ENCODE data around the gene OGFRL1.
"Not testable (repeated sequence)": the region's sequence is repeated elsewhere in the genome, so short reads cannot be mapped to it uniquely, and the experiment has no call there.

The OGFRL1 gene

GRCh38 chr6:71254323-71254722 is 34.3 kb upstream of the OGFRL1 start:
- Histone ChIP-seq H3K4me1 (ENCODE audit: control insufficient read depth, insufficient read depth, low read length, poor library complexity, severe bottlenecking) (no peaks in the 10 kb centered on the region), H3K4me3 (ENCODE audit: insufficient read depth, low read depth, low read length, poor library complexity, severe bottlenecking) (no peak overlapping the region), H3K27me3 (replicated peaks; ENCODE audit: control insufficient read depth, insufficient read depth, low read length, poor library complexity, severe bottlenecking) (no peaks in the 10 kb centered on the region), H3K9me3 (ENCODE audit: control insufficient read depth, low read length) (no peaks in the 10 kb centered on the region), H3K36me3 (ENCODE audit: control insufficient read depth, insufficient read depth, low read length) (no peaks in the 10 kb centered on the region), H3K27ac (ENCODE audit: insufficient read depth, low read length, poor library complexity, severe bottlenecking) (no peak overlapping the region)
- DNase-seq, result no peak

GRCh38 chr6:71258078-71258866 is 30.3 kb upstream of the OGFRL1 start:
- no peaks in the 10 kb centered on the region for H3K36me3 ChIP-seq (ENCODE audit: control insufficient read depth, insufficient read depth, low read length)
- no peaks in the 10 kb centered on the region for H3K27me3 ChIP-seq (replicated peaks; ENCODE audit: control insufficient read depth, insufficient read depth, low read length, poor library complexity, severe bottlenecking)
- H3K4me1 ChIP-seq (ENCODE audit: control insufficient read depth, insufficient read depth, low read length, poor library complexity, severe bottlenecking), result no peaks in the 10 kb centered on the region
- H3K27ac ChIP-seq (ENCODE audit: insufficient read depth, low read length, poor library complexity, severe bottlenecking), result no peak overlapping the region
- DNase-seq, result no peak
- H3K4me3 ChIP-seq (ENCODE audit: insufficient read depth, low read depth, low read length, poor library complexity, severe bottlenecking), result no peak overlapping the region
- no peaks in the 10 kb centered on the region for H3K9me3 ChIP-seq (ENCODE audit: control insufficient read depth, low read length)

- H3K27ac ChIP-seq (ENCODE audit: insufficient read depth, low read length, poor library complexity, severe bottlenecking), result no peak overlapping the region
- no peak overlapping the region for H3K4me3 ChIP-seq (ENCODE audit: insufficient read depth, low read depth, low read length, poor library complexity, severe bottlenecking)
- H3K27me3 ChIP-seq (replicated peaks; ENCODE audit: control insufficient read depth, insufficient read depth, low read length, poor library complexity, severe bottlenecking), result no peaks in the 10 kb centered on the region
- H3K9me3 ChIP-seq (ENCODE audit: control insufficient read depth, low read length), result no peaks in the 10 kb centered on the region
- no peak for DNase-seq
- no peaks in the 10 kb centered on the region for H3K4me1 ChIP-seq (ENCODE audit: control insufficient read depth, insufficient read depth, low read length, poor library complexity, severe bottlenecking)
- no peaks in the 10 kb centered on the region for H3K36me3 ChIP-seq (ENCODE audit: control insufficient read depth, insufficient read depth, low read length)
These were observed 28.6 kb upstream of the OGFRL1 start for GRCh38 chr6:71259888-71260604.

GRCh38 chr6:71262914-71263313 is 25.7 kb upstream of the OGFRL1 start:
- H3K4me3 ChIP-seq (ENCODE audit: insufficient read depth, low read depth, low read length, poor library complexity, severe bottlenecking), result no peak overlapping the region
- no peak overlapping the region for H3K27ac ChIP-seq (ENCODE audit: insufficient read depth, low read length, poor library complexity, severe bottlenecking)
- no peak for DNase-seq
- no peaks in the 10 kb centered on the region for H3K9me3 ChIP-seq (ENCODE audit: control insufficient read depth, low read length)
- H3K27me3 ChIP-seq (replicated peaks; ENCODE audit: control insufficient read depth, insufficient read depth, low read length, poor library complexity, severe bottlenecking), result no peaks in the 10 kb centered on the region
- H3K36me3 ChIP-seq (ENCODE audit: control insufficient read depth, insufficient read depth, low read length), result no peaks in the 10 kb centered on the region
- H3K4me1 ChIP-seq (ENCODE audit: control insufficient read depth, insufficient read depth, low read length, poor library complexity, severe bottlenecking), result no peaks in the 10 kb centered on the region

GRCh38 chr6:71266392-71266791 is 22.2 kb upstream of the OGFRL1 start:
- H3K36me3 ChIP-seq (ENCODE audit: control insufficient read depth, insufficient read depth, low read length); H3K4me3 ChIP-seq (ENCODE audit: insufficient read depth, low read depth, low read length, poor library complexity, severe bottlenecking); H3K9me3 ChIP-seq (ENCODE audit: control insufficient read depth, low read length); H3K27ac ChIP-seq (ENCODE audit: insufficient read depth, low read length, poor library complexity, severe bottlenecking); DNase-seq; H3K4me1 ChIP-seq (ENCODE audit: control insufficient read depth, insufficient read depth, low read length, poor library complexity, severe bottlenecking); H3K27me3 ChIP-seq (replicated peaks; ENCODE audit: control insufficient read depth, insufficient read depth, low read length, poor library complexity, severe bottlenecking): not testable (repeated sequence)

GRCh38 chr6:71268735-71269437 is 19.7 kb upstream of the OGFRL1 start:
- H3K27me3 ChIP-seq (replicated peaks; ENCODE audit: control insufficient read depth, insufficient read depth, low read length, poor library complexity, severe bottlenecking), result no peaks in the 10 kb centered on the region
- no peak overlapping the region for H3K4me3 ChIP-seq (ENCODE audit: insufficient read depth, low read depth, low read length, poor library complexity, severe bottlenecking)
- H3K9me3 ChIP-seq (ENCODE audit: control insufficient read depth, low read length), result no peaks in the 10 kb centered on the region
- DNase-seq, result no peak
- H3K36me3 ChIP-seq (ENCODE audit: control insufficient read depth, insufficient read depth, low read length), result no peaks in the 10 kb centered on the region
- H3K27ac ChIP-seq (ENCODE audit: insufficient read depth, low read length, poor library complexity, severe bottlenecking), result no peak overlapping the region
- no peaks in the 10 kb centered on the region for H3K4me1 ChIP-seq (ENCODE audit: control insufficient read depth, insufficient read depth, low read length, poor library complexity, severe bottlenecking)

- DNase-seq, result no peak
- Histone ChIP-seq H3K4me1 (ENCODE audit: control insufficient read depth, insufficient read depth, low read length, poor library complexity, severe bottlenecking) (no peaks in the 10 kb centered on the region), H3K27ac (ENCODE audit: insufficient read depth, low read length, poor library complexity, severe bottlenecking) (no peak overlapping the region)
These were observed 10.5 kb upstream of the OGFRL1 start for GRCh38 chr6:71277926-71278600.

GRCh38 chr6:71279321-71279720 is 9.3 kb upstream of the OGFRL1 start:
- Histone ChIP-seq H3K27me3 (replicated peaks; ENCODE audit: control insufficient read depth, insufficient read depth, low read length, poor library complexity, severe bottlenecking) (no peaks in the 10 kb centered on the region), H3K4me3 (ENCODE audit: insufficient read depth, low read depth, low read length, poor library complexity, severe bottlenecking) (no peak overlapping the region), H3K27ac (ENCODE audit: insufficient read depth, low read length, poor library complexity, severe bottlenecking) (no peak overlapping the region), H3K36me3 (ENCODE audit: control insufficient read depth, insufficient read depth, low read length) (no peaks in the 10 kb centered on the region), H3K4me1 (ENCODE audit: control insufficient read depth, insufficient read depth, low read length, poor library complexity, severe bottlenecking) (peaks cover 2% of the 10 kb centered on the region), H3K9me3 (ENCODE audit: control insufficient read depth, low read length) (no peaks in the 10 kb centered on the region)
- DNase-seq, result no peak

More at GRCh38 chr6:71277926-71278600, 10.5 kb upstream of the OGFRL1 start:
- Histone ChIP-seq H3K4me3 (ENCODE audit: insufficient read depth, low read depth, low read length, poor library complexity, severe bottlenecking) (no peak overlapping the region), H3K36me3 (ENCODE audit: control insufficient read depth, insufficient read depth, low read length) (no peaks in the 10 kb centered on the region), H3K9me3 (ENCODE audit: control insufficient read depth, low read length) (no peaks in the 10 kb centered on the region), H3K27me3 (replicated peaks; ENCODE audit: control insufficient read depth, insufficient read depth, low read length, poor library complexity, severe bottlenecking) (no peaks in the 10 kb centered on the region)

GRCh38 chr6:71279740-71280139 is 8.9 kb upstream of the OGFRL1 start:
- DNase-seq, result no peak
- Histone ChIP-seq H3K9me3 (ENCODE audit: control insufficient read depth, low read length) (no peaks in the 10 kb centered on the region), H3K27me3 (replicated peaks; ENCODE audit: control insufficient read depth, insufficient read depth, low read length, poor library complexity, severe bottlenecking) (no peaks in the 10 kb centered on the region), H3K4me1 (ENCODE audit: control insufficient read depth, insufficient read depth, low read length, poor library complexity, severe bottlenecking) (peaks cover 2% of the 10 kb centered on the region), H3K4me3 (ENCODE audit: insufficient read depth, low read depth, low read length, poor library complexity, severe bottlenecking) (no peak overlapping the region), H3K27ac (ENCODE audit: insufficient read depth, low read length, poor library complexity, severe bottlenecking) (no peak overlapping the region), H3K36me3 (ENCODE audit: control insufficient read depth, insufficient read depth, low read length) (no peaks in the 10 kb centered on the region)

Data from effector memory CD4-positive, alpha-beta T cell (primary cell).